Stomach (tissue), 9 donors: ENCODE data around the gene COL18A1. TPM values are rescaled to one million over a fixed set of nuclear protein-coding genes. Genes with fewer than 3 reads are reported as not detected.

Experiments used
- DNase-seq, 2 donors: peaks; one replicate each; pipeline versions ENCODE4 v3.0.0 to v3.0.0-alpha.2; 2013 to 2019
- H3K27ac ChIP-seq, 5 donors: fragments of 200-600 bp in 4 of 5; sonication (generic) in 4 of 5; one replicate each; pipeline ENCODE4 v1.5.1; 2013 to 2019; ENCODE audit warnings: mild to moderate bottlenecking in 1 of 5, moderate library complexity in 1 of 5
- H3K27me3 ChIP-seq, 3 donors: fragments of 200-600 bp; sonication (generic); one replicate each; pipeline ENCODE4 v1.5.1; 2017 to 2019; ENCODE audit warnings: mixed run types in 1 of 3
- H3K36me3 ChIP-seq, 4 donors: fragments of 200-600 bp; sonication (generic); 1 replicate in 3 of 4; 2 replicates in 1 of 4; pipeline ENCODE4 v1.5.1; 2016 to 2019
- H3K4me1 ChIP-seq, 4 donors: fragments of 200-600 bp; sonication (generic); one replicate each; pipeline ENCODE4 v1.5.1; 2016 to 2019
- H3K4me3 ChIP-seq, 4 donors: fragments of 200-600 bp; sonication (generic) in 3 of 4; one replicate each; pipeline ENCODE4 v1.5.1; 2016 to 2019; ENCODE audit warnings: mild to moderate bottlenecking in 1 of 4
- H3K9me3 ChIP-seq, 4 donors: fragments of 200-600 bp; sonication (generic); one replicate each; pipeline ENCODE4 v1.5.1; 2016 to 2019
- EP300 ChIP-seq: sonication (generic); formaldehyde crosslinking; IDR thresholded peaks from one replicate; pipeline ENCODE4 v1.6.1; 2017; ENCODE audit warnings: antibody characterized with exemption
- POLR2A ChIP-seq, 4 donors: fragments of 450-650 bp; IDR thresholded peaks; one replicate each; pipeline ENCODE4 v1.6.1; 2016; ENCODE audit warnings: antibody characterized with exemption in 4 of 4, control low read depth in 2 of 4, mild to moderate bottlenecking in 1 of 4, moderate library complexity in 1 of 4
- POLR2AphosphoS5 ChIP-seq, 3 donors: sonication (generic); formaldehyde crosslinking; IDR thresholded peaks; one replicate each; pipeline ENCODE4 v1.6.1; 2016; ENCODE audit warnings: antibody characterized with exemption in 3 of 3
- WGBS, 5 donors: extraction: QIAGEN DNeasy Blood & Tissue Kit in 3 of 5; methylation state at CpG; one replicate each; pipeline versions ENCODE4 v1.1.5 to v1.1.7; 2013 to 2018; 5-methylcytosine and 5-hydroxymethylcytosine counted together
- intact Hi-C: fragments of 100-400 bp; cut with DNase I; formaldehyde crosslinking; loops from one replicate; pipeline ENCODE4 v1.15.1; 2023; ENCODE audit warnings: low total_unique reads
- polyA plus RNA-seq, 3 donors: library from polyadenylated mRNA; stranded (reverse); fragments of 200-250 nt; gene quantifications; one replicate each; pipeline ENCODE4 v1.2.3, GENCODE V29; 2013
- total RNA-seq, 5 donors: library from RNA; depleted of rRNA; stranded (reverse); fragments of >200 nt; gene quantifications; one replicate each; pipeline versions ENCODE4 v1.1.0 to v1.2.3, GENCODE V29; 2014 to 2016
- TF ChIP-seq, protein P1 (sequence below), 7 experiments: fragments of 450-650 bp in 4 of 7; fragments of 200-600 bp in 3 of 7; sonication (generic) in 3 of 7; IDR thresholded peaks; one replicate each; pipeline ENCODE4 v1.5.1; 2016 to 2019; ENCODE audit warnings: antibody characterized with exemption in 7 of 7, control low read depth in 2 of 7, mild to moderate bottlenecking in 1 of 7
- donor health status: healthy with polysubstance abuse.
- donor health status: Bipolar disorder and iron deficiency.
- donor health status: healthy.

The COL18A1 gene
- total and polyA plus RNA-seq, 8 donors: 19.8 to 212 (median 34.6) TPM

DNA sequence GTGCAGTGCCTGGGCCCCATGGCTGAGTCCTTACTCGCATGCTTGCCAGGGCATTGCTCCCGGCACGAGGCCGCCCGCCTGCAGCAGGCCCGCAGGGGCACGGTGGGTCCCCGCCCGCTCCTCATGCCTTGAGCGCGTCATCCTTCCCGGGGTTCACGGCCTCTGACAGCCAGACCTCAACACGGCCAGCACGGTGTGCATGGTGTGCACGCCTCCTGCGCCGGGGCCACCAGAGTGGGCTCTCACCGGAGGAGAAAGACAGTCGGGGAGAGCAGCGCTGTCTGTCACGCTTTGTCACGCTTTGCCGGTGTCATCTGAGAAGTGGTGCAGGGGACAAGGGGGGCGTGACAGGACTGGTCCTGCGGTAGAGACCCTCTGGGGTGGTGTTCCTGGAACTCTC lies 11.9 kb upstream of the COL18A1 start:
- TF ChIP-seq POLR2AphosphoS5 (IDR thresholded peaks at IDR 0.05) (no peak), POLR2A (IDR thresholded peaks at IDR 0.05) (no peak), EP300 (no peak)
- TF ChIP-seq, protein P1, sequence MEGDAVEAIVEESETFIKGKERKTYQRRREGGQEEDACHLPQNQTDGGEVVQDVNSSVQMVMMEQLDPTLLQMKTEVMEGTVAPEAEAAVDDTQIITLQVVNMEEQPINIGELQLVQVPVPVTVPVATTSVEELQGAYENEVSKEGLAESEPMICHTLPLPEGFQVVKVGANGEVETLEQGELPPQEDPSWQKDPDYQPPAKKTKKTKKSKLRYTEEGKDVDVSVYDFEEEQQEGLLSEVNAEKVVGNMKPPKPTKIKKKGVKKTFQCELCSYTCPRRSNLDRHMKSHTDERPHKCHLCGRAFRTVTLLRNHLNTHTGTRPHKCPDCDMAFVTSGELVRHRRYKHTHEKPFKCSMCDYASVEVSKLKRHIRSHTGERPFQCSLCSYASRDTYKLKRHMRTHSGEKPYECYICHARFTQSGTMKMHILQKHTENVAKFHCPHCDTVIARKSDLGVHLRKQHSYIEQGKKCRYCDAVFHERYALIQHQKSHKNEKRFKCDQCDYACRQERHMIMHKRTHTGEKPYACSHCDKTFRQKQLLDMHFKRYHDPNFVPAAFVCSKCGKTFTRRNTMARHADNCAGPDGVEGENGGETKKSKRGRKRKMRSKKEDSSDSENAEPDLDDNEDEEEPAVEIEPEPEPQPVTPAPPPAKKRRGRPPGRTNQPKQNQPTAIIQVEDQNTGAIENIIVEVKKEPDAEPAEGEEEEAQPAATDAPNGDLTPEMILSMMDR (IDR thresholded peaks at IDR 0.05): no peak
- Histone ChIP-seq H3K4me1 (no peaks in the 10 kb centered on the region), H3K9me3 (no peaks in the 10 kb centered on the region), H3K4me3 (no peak overlapping the region), H3K36me3 (no peaks in the 10 kb centered on the region), H3K27ac (no peak overlapping the region), H3K27me3 (peaks cover 0 to 45% (median 0%) of the 10 kb centered on the region in 3 donors)
- intact Hi-C loops: no loop called here
- WGBS, 5 donors: 82 to 95% (median 91%) methylated on average over 17 to 26 of the region's 26 CpGs
- DNase-seq: no peak

DNA sequence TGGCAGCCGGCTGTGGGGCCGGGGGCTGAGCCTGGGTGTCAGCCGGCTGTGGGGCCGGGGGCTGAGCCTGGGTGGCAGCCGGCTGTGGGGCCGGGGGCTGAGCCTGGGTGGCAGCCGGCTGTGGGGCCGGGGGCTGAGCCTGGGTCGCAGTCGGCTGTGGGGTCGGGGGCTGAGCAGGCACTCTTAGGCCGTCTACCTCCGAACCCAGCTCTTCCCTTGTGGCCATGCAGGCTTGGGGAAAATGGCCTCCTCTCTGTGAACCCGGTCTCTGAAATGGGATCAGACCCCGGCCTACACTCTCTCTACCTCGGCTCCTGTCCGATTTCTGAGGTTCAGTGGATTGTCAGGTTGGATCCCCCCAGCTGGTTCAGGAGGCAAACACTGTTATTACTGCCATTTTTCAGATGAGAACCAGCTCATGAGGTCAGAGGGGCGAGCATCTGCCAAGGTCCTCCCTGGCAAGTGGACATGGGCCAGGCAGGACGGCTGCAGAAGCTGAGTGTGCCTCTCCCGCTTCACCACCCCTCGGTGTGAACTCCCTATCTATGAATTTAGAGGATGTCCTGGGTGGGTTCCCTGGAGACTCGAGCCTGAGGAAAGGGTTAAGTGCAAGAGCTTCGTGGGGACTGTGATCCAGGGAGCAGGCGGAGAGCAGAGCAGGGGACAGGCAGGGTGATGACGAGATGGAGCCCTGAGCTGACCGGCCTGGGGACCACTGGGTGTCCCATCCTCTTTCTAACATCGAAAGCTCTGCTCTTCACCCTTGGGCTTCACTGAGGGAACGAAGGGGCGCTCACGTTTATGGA lies 10.9 kb upstream of the COL18A1 start:
- H3K36me3 ChIP-seq: no peaks in the 10 kb centered on the region
- H3K27ac ChIP-seq: no peak overlapping the region
- WGBS, 5 donors: 76 to 82% (median 77%) methylated on average over 18 to 30 of the region's 30 CpGs
- peaks cover 0 to 37% (median 0%) of the 10 kb centered on the region in 3 donors for H3K27me3 ChIP-seq
- H3K4me1 ChIP-seq: no peaks in the 10 kb centered on the region
- TF ChIP-seq, protein P1 (IDR thresholded peaks at IDR 0.05): no peak
- TF ChIP-seq POLR2A (IDR thresholded peaks at IDR 0.05): no peak
- no peak for TF ChIP-seq EP300
- TF ChIP-seq POLR2AphosphoS5 (IDR thresholded peaks at IDR 0.05): no peak
- intact Hi-C loops: no loop called here
- no peaks in the 10 kb centered on the region for H3K9me3 ChIP-seq
- H3K4me3 ChIP-seq: no peak overlapping the region
- DNase-seq: no peak

DNA sequence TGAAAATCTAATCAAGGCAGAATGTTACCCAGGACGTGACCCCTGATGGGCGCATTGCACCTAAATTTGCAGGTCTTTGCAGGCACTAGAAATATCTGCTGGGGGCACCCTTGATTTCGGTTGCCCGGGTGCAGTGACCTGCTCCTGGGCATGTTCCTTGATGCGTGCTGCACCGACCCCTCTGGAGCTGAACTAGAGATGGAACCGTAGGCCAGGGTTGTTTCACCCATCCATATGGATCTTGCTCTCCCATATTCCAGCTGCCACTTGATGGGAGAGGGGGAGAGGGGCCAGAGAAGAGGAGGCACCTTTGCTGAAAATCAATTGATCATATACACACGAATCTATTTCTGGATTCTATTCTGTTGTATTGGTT lies 8.4 kb upstream of the COL18A1 start:
- 72 to 82% (median 80%) methylated on average over 8 of the region's 8 CpGs for WGBS, 5 donors
- Histone ChIP-seq H3K4me3 (no peak overlapping the region), H3K27ac (no peak overlapping the region), H3K9me3 (peaks cover 0 to 9% (median 7%) of the 10 kb centered on the region in 4 donors), H3K27me3 (peaks cover 0 to 19% (median 0%) of the 10 kb centered on the region in 3 donors), H3K4me1 (no peaks in the 10 kb centered on the region), H3K36me3 (no peaks in the 10 kb centered on the region)
- TF ChIP-seq EP300: no peak
- no peak for TF ChIP-seq POLR2AphosphoS5 (IDR thresholded peaks at IDR 0.05)
- TF ChIP-seq, protein P1 (IDR thresholded peaks at IDR 0.05): no peak
- TF ChIP-seq POLR2A (IDR thresholded peaks at IDR 0.05): no peak
- intact Hi-C loops: no loop called here
- no peak for DNase-seq

DNA sequence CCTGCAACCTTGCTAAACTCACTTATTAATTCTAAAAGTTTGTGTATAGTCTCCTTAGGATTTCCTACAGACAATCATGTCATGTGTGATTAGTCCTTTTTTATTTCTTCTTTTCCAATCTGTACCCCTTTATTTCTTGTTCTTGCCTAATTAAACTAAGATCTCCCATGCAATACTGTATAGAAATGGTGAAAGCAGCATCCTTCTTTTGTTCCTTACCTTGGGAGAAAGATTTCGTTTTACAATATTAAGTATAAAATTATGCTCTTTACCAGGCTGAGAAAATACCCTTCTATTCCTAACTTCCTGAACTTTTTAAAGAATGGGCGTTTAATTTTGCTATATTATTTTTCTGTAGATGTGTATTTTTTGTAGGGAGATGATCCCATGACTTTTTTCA lies 7.6 kb upstream of the COL18A1 start:
- 72 to 83% (median 82%) methylated on average over 2 of the region's 2 CpGs for WGBS, 5 donors

More for the DNA sequence above, 7.6 kb upstream of the COL18A1 start:
- intact Hi-C loops: no loop called here
- Histone ChIP-seq H3K4me1 (no peaks in the 10 kb centered on the region), H3K27me3 (peaks cover 0 to 15% (median 0%) of the 10 kb centered on the region in 3 donors), H3K36me3 (no peaks in the 10 kb centered on the region), H3K27ac (no peak overlapping the region), H3K9me3 (peaks cover 0 to 9% (median 7%) of the 10 kb centered on the region in 4 donors), H3K4me3 (no peak overlapping the region)
- no peak for DNase-seq
- no peak for TF ChIP-seq POLR2AphosphoS5 (IDR thresholded peaks at IDR 0.05)
- no peak for TF ChIP-seq POLR2A (IDR thresholded peaks at IDR 0.05)
- TF ChIP-seq EP300: no peak
- TF ChIP-seq, protein P1 (IDR thresholded peaks at IDR 0.05): no peak
